Hepatocyte (in vitro differentiated cells): ENCODE data around the gene NRF1. TPM values are rescaled to one million over a fixed set of nuclear protein-coding genes. Genes with fewer than 3 reads are reported as not detected.

Experiments used
- DNase-seq: peaks from one replicate; pipeline ENCODE4 v3.0.0-alpha.2; 2016; ENCODE audit warnings: low spot score
- H2AFZ ChIP-seq: fragments of 200-600 bp; sonication (generic); 2 replicates; pipeline ENCODE4 v1.6.0; 2016; ENCODE audit warnings: antibody characterized with exemption, mild to moderate bottlenecking
- H3K27ac ChIP-seq: fragments of 200-600 bp; sonication (generic); 2 replicates; pipeline ENCODE4 v1.5.1; 2016; ENCODE audit warnings: mild to moderate bottlenecking
- H3K27me3 ChIP-seq: fragments of 200-600 bp; sonication (generic); 2 replicates; pipeline ENCODE4 v1.6.1; 2016
- H3K36me3 ChIP-seq: fragments of 200-600 bp; sonication (generic); replicated peaks from 2 replicates; pipeline ENCODE4 v1.5.1; 2016; ENCODE audit warnings: low read depth; ENCODE audit not compliant: insufficient read depth
- H3K4me1 ChIP-seq: fragments of 200-600 bp; sonication (generic); 2 replicates; pipeline ENCODE4 v1.5.1; 2016; ENCODE audit warnings: mild to moderate bottlenecking, moderate library complexity; ENCODE audit not compliant: insufficient read depth
- H3K4me2 ChIP-seq: fragments of 200-600 bp; sonication (generic); 2 replicates; pipeline ENCODE4 v1.6.0; 2016
- H3K4me3 ChIP-seq: fragments of 200-600 bp; sonication (generic); 2 replicates; pipeline ENCODE4 v1.5.1; 2016; ENCODE audit warnings: mild to moderate bottlenecking
- H3K79me2 ChIP-seq: fragments of 200-600 bp; sonication (generic); 2 replicates; pipeline ENCODE4 v1.6.0; 2017; ENCODE audit warnings: mild to moderate bottlenecking
- H3K9me2 ChIP-seq: fragments of 200-600 bp; sonication (generic); replicated peaks from 2 replicates; pipeline ENCODE4 v1.6.0; 2017; ENCODE audit warnings: mild to moderate bottlenecking; ENCODE audit not compliant: insufficient read depth
- H3K9me3 ChIP-seq: fragments of 200-600 bp; sonication (generic); 2 replicates; pipeline ENCODE4 v1.5.1; 2016; ENCODE audit warnings: low read depth, mild to moderate bottlenecking
- H4K20me1 ChIP-seq: fragments of 200-600 bp; sonication (generic); 2 replicates; pipeline ENCODE4 v1.6.0; 2016; ENCODE audit warnings: mild to moderate bottlenecking; ENCODE audit not compliant: insufficient read depth, poor library complexity, severe bottlenecking
- CTCF ChIP-seq: fragments of 200-600 bp; sonication (generic); IDR thresholded peaks from 2 replicates; pipeline ENCODE4 v1.5.1; 2016; ENCODE audit warnings: antibody characterized with exemption, mild to moderate bottlenecking; ENCODE audit not compliant: poor library complexity
- EZH2 ChIP-seq: fragments of 200-600 bp; sonication (generic); IDR thresholded peaks from 2 replicates; pipeline ENCODE4 v1.6.1; 2016; ENCODE audit warnings: antibody characterized with exemption, mild to moderate bottlenecking, borderline replicate concordance
- EZH2phosphoT487 ChIP-seq: fragments of 200-600 bp; sonication (generic); IDR thresholded peaks from one replicate; pipeline ENCODE4 v1.6.1; 2018; ENCODE audit warnings: antibody characterized with exemption, mild to moderate bottlenecking, low read depth, moderate library complexity; ENCODE audit not compliant: unreplicated experiment, severe bottlenecking
- WGBS: methylation state at CpG from one replicate; pipeline ENCODE4 v1.1.6; 2016; ENCODE audit warnings: low lambda C conversion rate; ENCODE audit errors: missing lambda C conversion rate; 5-methylcytosine and 5-hydroxymethylcytosine counted together
- polyA plus RNA-seq: library from polyadenylated mRNA; unstranded; fragments of >200 nt; fragmentation: Nextera tagmentation; extraction: Ambion mirVana; gene quantifications from 2 replicates; pipeline ENCODE4 v1.2.1, GENCODE V29; 2016
- total RNA-seq: library from RNA; depleted of rRNA; stranded (reverse); fragments of >200 nt; gene quantifications from 2 replicates; pipeline ENCODE4 v1.2.3, GENCODE V29; 2014

NRF1 gene
- total and polyA plus RNA-seq, 2 experiments from 2014 or later: 11.2 to 12.0 TPM

- Histone ChIP-seq H3K36me3 (no peaks in the 10 kb centered on the region), H3K4me3 (no peak overlapping the region), H4K20me1 (peaks cover 6% of the 10 kb centered on the region), H3K4me1 (peaks cover 8% of the 10 kb centered on the region), H3K27ac (no peak overlapping the region), H3K79me2 (no peaks in the 10 kb centered on the region), H3K9me2 (no peaks in the 10 kb centered on the region), H3K9me3 (no peaks in the 10 kb centered on the region), H3K27me3 (peaks cover 25% of the 10 kb centered on the region), H2AFZ (no peak overlapping the region), H3K4me2 (no peak overlapping the region)
- DNase-seq: no peak
- TF ChIP-seq CTCF: no peak
- no peak for TF ChIP-seq EZH2phosphoT487
- no peak for TF ChIP-seq EZH2
- WGBS: 69% methylated on average over 11 of the region's 11 CpGs
These were observed 162.8 kb downstream of the NRF1 start for GRCh38 chr7:129774359-129774758.

- H3K9me2 ChIP-seq: no peaks in the 10 kb centered on the region
- H3K27ac ChIP-seq: no peak overlapping the region
- TF ChIP-seq CTCF: no peak
- TF ChIP-seq EZH2phosphoT487: no peak
- TF ChIP-seq EZH2: no peak
- DNase-seq: no peak
- 91% methylated on average over 18 of the region's 18 CpGs for WGBS
- peaks cover 25% of the 10 kb centered on the region for H3K27me3 ChIP-seq
- H3K36me3 ChIP-seq: no peaks in the 10 kb centered on the region
- H4K20me1 ChIP-seq: peaks cover 6% of the 10 kb centered on the region
- H3K4me3 ChIP-seq: no peak overlapping the region
- no peaks in the 10 kb centered on the region for H3K9me3 ChIP-seq
- H3K4me1 ChIP-seq: peaks cover 8% of the 10 kb centered on the region
- no peak overlapping the region for H3K4me2 ChIP-seq
- no peaks in the 10 kb centered on the region for H3K79me2 ChIP-seq
- no peak overlapping the region for H2AFZ ChIP-seq
These were observed 163.6 kb downstream of the NRF1 start for GRCh38 chr7:129774871-129775694.

GRCh38 chr7:129775695-129776361 lies 164.3 kb downstream of the NRF1 start:
- Histone ChIP-seq H3K4me2 (no peak overlapping the region), H3K4me3 (no peak overlapping the region), H3K9me2 (no peaks in the 10 kb centered on the region), H3K79me2 (no peaks in the 10 kb centered on the region), H2AFZ (no peak overlapping the region), H4K20me1 (peaks cover 6% of the 10 kb centered on the region), H3K27ac (no peak overlapping the region), H3K27me3 (peaks cover 30% of the 10 kb centered on the region), H3K9me3 (no peaks in the 10 kb centered on the region), H3K4me1 (peaks cover 14% of the 10 kb centered on the region), H3K36me3 (no peaks in the 10 kb centered on the region)
- no peak for DNase-seq
- TF ChIP-seq CTCF (no peak), EZH2phosphoT487 (no peak), EZH2 (no peak)
- 72% methylated on average over 12 of the region's 12 CpGs for WGBS
